ENCODE results near the gene SPCS2. TPM values are rescaled to one million over a fixed set of nuclear protein-coding genes. Genes with fewer than 3 reads are reported as not detected.

The SPCS2 gene
- total and polyA plus RNA-seq, 2 of the 8 experiments (the other 6 are each of a cell fraction or from before 2014, with no cell fraction given), result 92.7 to 161 TPM

DNA sequence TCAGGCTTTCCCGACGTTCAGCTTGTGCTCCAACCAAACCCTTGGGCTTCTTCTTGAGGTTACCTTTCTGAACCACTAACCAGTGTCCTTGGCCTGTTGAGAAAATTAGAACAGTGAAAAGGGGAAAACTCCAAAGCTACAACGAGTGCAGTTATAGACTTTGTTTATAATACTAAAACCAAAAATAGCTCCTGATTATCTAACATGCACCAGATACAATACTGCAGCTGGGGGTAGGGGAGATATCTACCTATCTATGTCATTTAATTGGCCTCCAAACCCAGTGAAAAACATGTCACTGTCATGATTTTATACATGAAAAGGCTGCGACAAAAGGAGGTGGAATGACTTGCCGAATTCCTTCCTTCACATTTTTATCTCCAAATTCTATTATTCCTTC, 12.1 kb upstream of the SPCS2 start:
- TF ChIP-seq FOSL1 (IDR thresholded peaks at IDR 0.05; ENCODE audit: insufficient read depth, low read depth, low read length) (no peak), POLR2A (IDR thresholded peaks at IDR 0.05; ENCODE audit: control extremely low read depth in 1 of 2, low read depth in 2 of 2, low read length in 2 of 2) (no peak), HDAC6 (IDR thresholded peaks at IDR 0.05; ENCODE audit: low read depth, low read length) (no peak), CTBP2 (IDR thresholded peaks at IDR 0.05; ENCODE audit: borderline replicate concordance, insufficient read depth, insufficient read length, low read length) (no peak), POLR2AphosphoS5 (IDR thresholded peaks at IDR 0.05; ENCODE audit: low read depth, low read length) (no peak), JUND (IDR thresholded peaks at IDR 0.05; ENCODE audit: low read length) (no peak), ZNF274 (IDR thresholded peaks at IDR 0.05; ENCODE audit: borderline replicate concordance, extremely low read depth, low read length) (no peak)
- TF ChIP-seq, protein P1, sequence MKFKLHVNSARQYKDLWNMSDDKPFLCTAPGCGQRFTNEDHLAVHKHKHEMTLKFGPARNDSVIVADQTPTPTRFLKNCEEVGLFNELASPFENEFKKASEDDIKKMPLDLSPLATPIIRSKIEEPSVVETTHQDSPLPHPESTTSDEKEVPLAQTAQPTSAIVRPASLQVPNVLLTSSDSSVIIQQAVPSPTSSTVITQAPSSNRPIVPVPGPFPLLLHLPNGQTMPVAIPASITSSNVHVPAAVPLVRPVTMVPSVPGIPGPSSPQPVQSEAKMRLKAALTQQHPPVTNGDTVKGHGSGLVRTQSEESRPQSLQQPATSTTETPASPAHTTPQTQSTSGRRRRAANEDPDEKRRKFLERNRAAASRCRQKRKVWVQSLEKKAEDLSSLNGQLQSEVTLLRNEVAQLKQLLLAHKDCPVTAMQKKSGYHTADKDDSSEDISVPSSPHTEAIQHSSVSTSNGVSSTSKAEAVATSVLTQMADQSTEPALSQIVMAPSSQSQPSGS (IDR thresholded peaks at IDR 0.05; ENCODE audit: low read length), result no peak
- Histone ChIP-seq H3K79me2 (ENCODE audit: control insufficient read depth in 1 of 2, insufficient read depth in 2 of 2, low read length in 2 of 2) (no peaks in the 10 kb centered on the region), H3K4ac (replicated peaks; ENCODE audit: insufficient read length, low read depth, low read length) (no peak overlapping the region), H3K9ac (replicated peaks in 1 of 4; ENCODE audit: extremely low read depth in 1 of 4, low read depth in 3 of 4, low read length in 3 of 4) (no peak overlapping the region), H3K4me2 (ENCODE audit: insufficient read depth in 1 of 2, low read depth in 2 of 2, low read length in 2 of 2) (no peak overlapping the region), H4K91ac (replicated peaks; ENCODE audit: insufficient read length, low read length) (no peak overlapping the region), H3K23ac (ENCODE audit: insufficient read length) (no peak overlapping the region), H2BK120ac (replicated peaks; ENCODE audit: low read depth, low read length) (no peak overlapping the region), H2AK5ac (ENCODE audit: low read depth, low read length) (no peak overlapping the region), H3K56ac (replicated peaks; ENCODE audit: insufficient read length, low read depth, low read length) (no peak overlapping the region), H3K27me3 (replicated peaks in 1 of 4; ENCODE audit: control insufficient read depth in 3 of 4, extremely low read depth in 1 of 4, insufficient read depth in 3 of 4, low read length in 3 of 4) (no peaks in the 10 kb centered on the region), H3K27ac (ENCODE audit: low read depth, low read length) (no peak overlapping the region), H2BK15ac (ENCODE audit: low read length) (no peak overlapping the region), H2BK12ac (ENCODE audit: low read depth, low read length) (no peak overlapping the region), H3K4me1 (replicated peaks in 1 of 4; ENCODE audit: control insufficient read depth in 3 of 4, insufficient read depth in 4 of 4, low read length in 3 of 4) (no peaks in the 10 kb centered on the region), H2BK20ac (ENCODE audit: low read length) (no peak overlapping the region), H3K9me3 (ENCODE audit: insufficient read depth in 2 of 2, low read depth in 1 of 2, low read length in 1 of 2) (no peaks in the 10 kb centered on the region), H4K8ac (ENCODE audit: extremely low read depth, insufficient read depth, low read length) (no peak overlapping the region), H3K4me3 (ENCODE audit: extremely low read depth in 1 of 4, insufficient read depth in 2 of 4, low read depth in 3 of 4, low read length in 4 of 4) (no peak overlapping the region), H2BK5ac (ENCODE audit: low read depth, low read length) (no peak overlapping the region), H4K20me1 (replicated peaks in 1 of 2; ENCODE audit: control insufficient read depth in 1 of 2, insufficient read depth in 2 of 2, low read length in 2 of 2) (peaks cover 0 to 2% of the 10 kb centered on the region in 2 experiments), H2AFZ (ENCODE audit: low read length) (no peak overlapping the region), H3K36me3 (ENCODE audit: control insufficient read depth in 2 of 4, insufficient read depth in 4 of 4, low read length in 3 of 4) (no peaks in the 10 kb centered on the region; a peak in 3 of 8 replicates), H3K14ac (ENCODE audit: insufficient read length) (no peak overlapping the region), H3K23me2 (ENCODE audit: low read depth, low read length) (no peaks in the 10 kb centered on the region), H3K18ac (ENCODE audit: extremely low read depth, low read length) (no peak overlapping the region), H3K79me1 (ENCODE audit: low read depth, low read length) (no peaks in the 10 kb centered on the region), H4K5ac (ENCODE audit: insufficient read length, low read depth, low read length) (no peak overlapping the region)
- ChIA-PET POLR2A (ENCODE audit: partially characterized antibody) (no interaction called here), CTCF (ENCODE audit: partially characterized antibody) (interaction anchor here (0.6 kb wide), 1 partner anchor 267 kb away, joined by 3 read pairs; no protein-coding TSS in a partner anchor)
- 90% methylated on average over 5 of the region's 5 CpGs; no CpG with 5 or more reads in 1 of the 2 experiments for WGBS, 2 experiments (ENCODE audit: extremely low coverage in 1 of 2, insufficient coverage in 1 of 2, insufficient read length in 1 of 2, insufficient replicate concordance in 2 of 2, low coverage in 1 of 2, low lambda C conversion rate in 2 of 2, missing lambda C conversion rate in 1 of 2)
- FAIRE-seq (no peak), DNase-seq (ENCODE audit: low read depth in 1 of 2, low spot score in 2 of 2) (no peak)

Data from H1 (cell line).